Activated CD4-positive, alpha-beta T cell treated with anti-CD3 and anti-CD28 coated beads, Interleukin-10, Interleukin-2, amounts not matched to agents 100 ng/mL and 50 ng/mL, durations not matched to agents 16 hours and 8 hours (primary cell): ENCODE measurements around the gene SERGEF.

Source experiments
- DNase-seq: peaks from one replicate; pipeline ENCODE4 v3.0.0-alpha.2; 2020

Gene SERGEF

GRCh38 chr11:17779861-17780594, 232.8 kb downstream of the SERGEF start:
- DNase-seq = no peak

GRCh38 chr11:17778956-17779860, 233.6 kb downstream of the SERGEF start:
- DNase-seq = no peak

GRCh38 chr11:17778352-17778751, 234.5 kb downstream of the SERGEF start:
- DNase-seq = no peak

GRCh38 chr11:17777738-17778091, 235.1 kb downstream of the SERGEF start:
- DNase-seq = no peak

GRCh38 chr11:17777086-17777737, 235.6 kb downstream of the SERGEF start:
- DNase-seq = no peak

GRCh38 chr11:17776212-17776875, 236.5 kb downstream of the SERGEF start:
- no peak for DNase-seq

GRCh38 chr11:17775507-17776211, 237.2 kb downstream of the SERGEF start:
- DNase-seq = no peak

- DNase-seq = no peak
These were observed 237.9 kb downstream of the SERGEF start for GRCh38 chr11:17775035-17775348.

GRCh38 chr11:17774232-17775034, 238.4 kb downstream of the SERGEF start:
- no peak for DNase-seq

- no peak for DNase-seq
These were observed 239.2 kb downstream of the SERGEF start for GRCh38 chr11:17773674-17774073.

GRCh38 chr11:17772704-17773600, 239.9 kb downstream of the SERGEF start:
- DNase-seq = no peak

- no peak for DNase-seq
These were observed 240.9 kb downstream of the SERGEF start for GRCh38 chr11:17771841-17772401.

GRCh38 chr11:17771415-17771814, 241.4 kb downstream of the SERGEF start:
- no peak for DNase-seq

- no peak for DNase-seq
These were observed 241.9 kb downstream of the SERGEF start for GRCh38 chr11:17770917-17771316.

- peak; percentile 20 for DNase-seq
These were observed 242.7 kb downstream of the SERGEF start for GRCh38 chr11:17770048-17770652.

- no peak for DNase-seq
These were observed 243.6 kb downstream of the SERGEF start for GRCh38 chr11:17769218-17769617.

- no peak for DNase-seq
These were observed 244.3 kb downstream of the SERGEF start for GRCh38 chr11:17768547-17768946.

GRCh38 chr11:17767914-17768313, 244.9 kb downstream of the SERGEF start:
- DNase-seq = no peak

- DNase-seq = no peak
These were observed 245.5 kb downstream of the SERGEF start for GRCh38 chr11:17767301-17767885.
